Activated T-helper 2 cell treated with anti-CD3 and anti-CD28 coated beads, Interferon-gamma antibody, Interleukin-2, Interleukin-4, amounts not matched to agents 10 μg/mL and 5 μg/mL and 100 μg/mL, durations not matched to agents 14 hours and 24 hours and 36 hours (primary cell): ENCODE results near the gene RUNX3. TPM values are rescaled to one million over a fixed set of nuclear protein-coding genes. Genes with fewer than 3 reads are reported as not detected.
"Not testable (repeated sequence)": the region's sequence is repeated elsewhere in the genome, so short reads cannot be mapped to it uniquely, and the experiment has no call there.

Experiments
- DNase-seq: peaks from one replicate; pipeline ENCODE4 v3.0.0; 2021; ENCODE audit warnings: low spot score
- H3K27ac Mint-ChIP-seq: one replicate; pipeline ENCODE4 v1.8.0; 2021; ENCODE audit warnings: mixed read lengths
- H3K27me3 Mint-ChIP-seq: one replicate; pipeline ENCODE4 v1.8.0; 2021; ENCODE audit warnings: low read depth, mixed read lengths
- H3K36me3 Mint-ChIP-seq: one replicate; pipeline ENCODE4 v1.8.0; 2021; ENCODE audit warnings: low read depth, mixed read lengths
- H3K4me1 Mint-ChIP-seq: one replicate; pipeline ENCODE4 v1.8.0; 2021; ENCODE audit warnings: low read depth, mixed read lengths
- H3K4me3 Mint-ChIP-seq: one replicate; pipeline ENCODE4 v1.8.0; 2021; ENCODE audit warnings: low read depth, mild to moderate bottlenecking, moderate library complexity, mixed read lengths
- H3K9me3 Mint-ChIP-seq: one replicate; pipeline ENCODE4 v1.8.0; 2021; ENCODE audit warnings: mixed read lengths
- intact Hi-C: fragments of 100-400 bp; cut with micrococcal nuclease; formaldehyde crosslinking; loops from one replicate; pipeline ENCODE4 v1.15.1; 2023
- total RNA-seq: library from RNA; stranded (reverse); gene quantifications from 2 replicates; pipeline ENCODE4 v1.2.3, GENCODE V29; 2022

The RUNX3 gene
- 129 and 135 TPM in 2 replicates for total RNA-seq

DNA sequence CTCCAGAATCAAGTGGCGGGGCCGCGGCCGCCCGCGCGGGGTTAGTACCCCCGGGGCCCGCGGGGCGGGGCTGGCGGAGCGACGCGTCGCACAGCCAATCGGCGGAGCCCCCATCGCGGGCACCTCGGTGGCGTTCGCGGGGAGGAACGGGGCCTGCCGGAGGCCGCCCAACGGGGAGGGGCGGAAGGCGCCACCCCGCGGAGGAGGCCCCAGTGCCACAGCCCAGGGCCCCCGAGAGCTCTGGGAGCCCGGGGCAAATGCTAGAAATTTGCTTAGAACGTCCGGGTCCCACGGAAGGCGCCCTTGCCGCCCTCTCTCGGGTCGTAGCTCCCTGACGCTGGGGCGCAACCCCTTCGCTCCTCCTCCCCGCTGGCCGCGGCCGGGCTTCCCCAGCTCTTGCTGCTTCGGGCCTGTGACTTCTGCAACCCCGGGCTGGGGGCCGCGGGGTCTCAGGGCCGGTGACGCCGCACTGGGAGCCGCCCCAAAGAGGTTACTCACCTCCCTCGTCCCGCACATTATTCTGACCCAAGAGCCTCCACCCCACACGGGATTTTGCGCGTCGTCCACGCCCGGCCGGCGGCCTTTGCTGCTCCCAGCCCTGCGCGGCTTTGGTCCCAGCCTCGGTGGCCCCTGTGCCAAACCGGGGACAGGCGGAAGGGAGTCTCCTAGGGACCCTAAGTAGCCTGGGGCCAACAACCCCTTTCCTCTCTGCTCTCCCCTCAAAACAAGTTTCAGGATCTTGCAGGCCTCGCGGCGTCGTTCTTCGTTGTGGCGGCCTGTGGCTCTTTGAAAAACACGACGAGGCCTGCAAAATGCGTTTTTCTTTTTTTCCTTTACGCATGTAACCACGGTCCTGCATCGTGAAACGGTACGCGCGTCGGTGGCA is at the start of gene RUNX3:
RUNX3 (minus strand) TSS at position 17 of the 886 bp plus-strand sequence. CDS start 408 bp downstream, outside the sequence.
- Mint-ChIP-seq H3K4me1 (peaks cover 61% of the 10 kb centered on the region), H3K27ac (peak within 1 kb of the TSS; percentile 67), H3K36me3 (peaks cover 77% of the 10 kb centered on the region), H3K9me3 (no peaks in the 10 kb centered on the region), H3K27me3 (no peaks in the 10 kb centered on the region), H3K4me3 (peak within 1 kb of the TSS; percentile 93)
- peak; percentile 88 for DNase-seq
- intact Hi-C loops = loop anchor here (1.0 kb wide), 2 partner anchors 25 to 36 kb away; no protein-coding TSS in a partner anchor

DNA sequence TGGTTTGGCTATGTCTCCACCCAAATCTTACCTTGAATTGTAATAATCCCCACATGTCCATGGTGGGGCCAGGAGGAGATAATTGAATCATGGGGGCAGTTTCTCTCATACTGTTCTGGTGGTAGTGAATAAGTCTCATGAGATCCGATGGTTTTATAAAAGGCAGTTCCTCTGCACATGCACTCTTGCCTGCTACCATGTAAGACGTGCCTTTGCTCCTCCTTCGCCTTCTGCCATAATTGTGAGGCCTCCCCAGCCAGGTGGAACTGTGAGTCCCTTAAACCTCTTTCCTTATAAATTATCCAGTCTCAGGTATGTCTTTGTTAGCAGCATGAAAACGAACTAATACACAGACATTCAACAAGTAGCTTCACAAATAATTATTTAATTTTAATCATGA is 49.2 kb upstream of the RUNX3 start:
- H3K27me3 Mint-ChIP-seq, intact Hi-C loops, H3K27ac Mint-ChIP-seq, H3K4me3 Mint-ChIP-seq, DNase-seq: not testable (repeated sequence)
- Mint-ChIP-seq H3K36me3 (peaks cover 31% of the 10 kb centered on the region), H3K4me1 (peaks cover 60% of the 10 kb centered on the region), H3K9me3 (peaks cover 34% of the 10 kb centered on the region)

DNA sequence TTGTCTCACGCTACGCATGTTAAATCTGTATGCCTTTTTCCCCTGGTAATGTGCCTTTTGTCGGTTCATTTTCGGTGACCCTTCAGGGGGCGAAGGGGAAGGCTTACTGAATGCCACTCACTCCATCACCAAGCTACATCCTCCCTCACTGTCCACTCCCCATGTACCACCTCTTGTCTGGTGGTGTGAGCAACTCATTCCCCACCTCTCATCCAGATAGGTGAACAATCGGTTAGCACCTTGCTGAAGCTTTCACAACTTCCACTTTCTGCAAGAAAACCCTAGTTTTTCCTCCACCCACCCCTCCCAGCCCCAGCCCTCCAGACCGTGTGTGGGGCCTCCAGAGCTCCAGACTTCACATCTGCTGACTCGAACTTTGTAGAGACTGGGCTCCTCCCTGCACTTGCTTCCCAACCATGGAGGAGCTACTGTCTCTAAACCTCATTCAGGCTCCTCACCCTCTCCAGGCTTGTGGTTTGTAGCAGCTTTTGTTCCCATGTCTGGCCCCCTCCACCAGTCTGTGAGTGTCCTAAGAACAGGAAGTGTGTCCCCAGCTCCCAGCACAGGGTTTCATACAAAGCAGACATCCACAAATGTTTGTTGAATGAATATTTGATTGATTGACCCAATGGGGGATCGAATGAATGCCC is 48.4 kb upstream of the RUNX3 start:
- Mint-ChIP-seq H3K36me3 (peaks cover 35% of the 10 kb centered on the region), H3K4me1 (peaks cover 57% of the 10 kb centered on the region), H3K4me3 (no peak overlapping the region), H3K9me3 (peaks cover 39% of the 10 kb centered on the region), H3K27ac (no peak overlapping the region), H3K27me3 (no peaks in the 10 kb centered on the region)
- no peak for DNase-seq
- intact Hi-C loops = no loop called here

DNA sequence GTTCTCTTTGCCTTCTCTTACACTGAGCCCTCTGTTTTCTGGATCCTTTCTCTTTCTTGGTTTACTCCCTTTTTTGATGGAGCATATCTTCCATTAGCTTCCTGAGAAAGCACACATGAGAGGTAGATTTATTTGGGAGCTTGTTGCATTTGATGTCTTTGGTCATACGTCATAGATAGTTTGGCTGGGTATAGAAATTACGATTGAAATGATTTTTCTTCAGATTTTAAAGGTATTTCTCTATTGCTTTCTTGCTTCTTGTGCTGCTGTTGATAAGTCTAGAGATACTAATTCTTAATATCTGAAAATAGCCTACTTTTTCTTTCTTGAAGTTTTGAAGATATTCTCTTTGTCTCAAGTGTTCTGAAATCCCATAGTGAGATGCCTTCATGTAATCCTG is 45.3 kb upstream of the RUNX3 start:
- Mint-ChIP-seq H3K27me3 (no peaks in the 10 kb centered on the region), H3K4me3 (no peak overlapping the region), H3K9me3 (peaks cover 39% of the 10 kb centered on the region), H3K36me3 (peaks cover 35% of the 10 kb centered on the region), H3K27ac (no peak overlapping the region), H3K4me1 (peaks cover 58% of the 10 kb centered on the region)
- DNase-seq = no peak
- intact Hi-C loops = no loop called here

DNA sequence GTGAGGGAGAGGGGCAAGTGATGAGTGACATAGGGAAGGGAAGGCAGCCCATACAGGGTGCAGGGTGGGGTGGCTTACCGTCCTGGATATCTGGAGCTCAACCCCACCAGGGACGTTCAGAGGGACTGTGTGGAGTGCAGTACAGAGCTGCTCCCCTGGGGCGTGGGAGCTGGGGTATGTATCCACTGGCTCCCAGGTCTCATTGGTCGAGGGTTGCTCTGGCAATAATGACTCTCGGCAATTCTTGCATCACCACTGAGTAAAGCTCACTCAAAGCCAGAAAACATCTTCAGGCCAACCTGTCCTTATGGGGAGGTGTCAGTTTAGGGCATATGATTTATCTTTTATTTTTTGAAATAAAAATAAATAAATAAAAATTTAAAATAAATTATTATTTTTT is 43.2 kb upstream of the RUNX3 start:
- Mint-ChIP-seq H3K9me3 (peaks cover 39% of the 10 kb centered on the region), H3K27me3 (no peaks in the 10 kb centered on the region), H3K27ac (peak overlapping the region; percentile 58), H3K4me1 (peaks cover 53% of the 10 kb centered on the region), H3K4me3 (no peak overlapping the region), H3K36me3 (peaks cover 35% of the 10 kb centered on the region)
- intact Hi-C loops = no loop called here
- DNase-seq = no peak

DNA sequence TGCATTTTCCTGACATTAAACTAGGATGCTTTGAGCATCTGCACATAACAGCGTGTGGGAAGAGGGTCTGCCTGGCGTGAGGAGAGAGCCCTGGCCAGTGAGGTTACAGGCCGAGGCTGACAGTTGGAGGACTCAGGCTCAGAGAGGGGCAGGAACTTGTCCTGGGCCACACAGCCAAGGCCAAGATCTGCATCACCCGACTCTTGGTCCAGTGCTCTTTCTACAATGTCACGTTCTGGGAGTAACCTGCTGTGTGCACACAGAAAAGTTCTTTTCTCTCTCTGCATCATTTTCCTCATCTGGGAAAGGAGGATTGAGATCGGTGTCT is 42.8 kb upstream of the RUNX3 start:
- no peak overlapping the region for H3K4me3 Mint-ChIP-seq
- H3K27ac Mint-ChIP-seq = peak overlapping the region; percentile 58
- H3K4me1 Mint-ChIP-seq = peaks cover 55% of the 10 kb centered on the region

DNA sequence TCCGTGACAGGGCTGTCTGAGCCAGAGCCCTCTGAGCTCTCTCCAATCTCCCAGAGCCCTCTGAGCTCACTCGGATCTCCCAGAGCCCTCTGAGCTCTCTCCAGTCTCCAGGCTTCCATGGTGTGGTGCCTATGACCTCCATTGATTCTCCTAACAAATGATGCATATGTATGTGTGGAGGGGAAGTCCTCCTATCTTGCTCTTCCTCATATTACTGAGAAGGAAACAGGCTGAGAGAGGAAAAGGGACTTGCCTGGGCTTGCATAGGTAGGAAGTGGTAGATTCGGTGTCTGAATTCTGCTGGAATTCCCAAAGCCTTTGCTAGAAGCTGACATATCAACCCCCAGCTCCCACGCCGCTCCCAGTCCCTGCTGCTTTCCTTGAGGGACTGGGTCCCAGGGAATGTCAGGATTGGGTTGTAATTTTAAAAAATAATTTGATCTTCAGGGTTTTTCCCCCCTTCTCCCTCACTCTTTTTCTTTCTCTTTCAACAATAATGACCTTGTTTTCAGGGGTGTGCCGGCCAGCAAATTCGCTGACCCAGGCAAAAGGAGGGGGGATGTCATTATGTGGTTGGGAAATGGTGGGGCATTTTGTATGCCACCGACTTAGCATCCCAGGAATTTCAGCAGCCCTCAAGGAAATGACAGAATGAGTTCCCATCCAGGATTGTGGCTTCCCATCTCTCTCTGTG is 42.3 kb upstream of the RUNX3 start:
- H3K36me3 Mint-ChIP-seq = peaks cover 29% of the 10 kb centered on the region
- H3K27ac Mint-ChIP-seq = no peak overlapping the region
- peaks cover 57% of the 10 kb centered on the region for H3K4me1 Mint-ChIP-seq
- no peak for DNase-seq
- no peaks in the 10 kb centered on the region for H3K27me3 Mint-ChIP-seq
- peaks cover 33% of the 10 kb centered on the region for H3K9me3 Mint-ChIP-seq
- intact Hi-C loops = no loop called here
- H3K4me3 Mint-ChIP-seq = no peak overlapping the region

More for the DNA sequence above, 42.8 kb upstream of the RUNX3 start:
- no peak for DNase-seq
- intact Hi-C loops = no loop called here
- Mint-ChIP-seq H3K36me3 (peaks cover 31% of the 10 kb centered on the region), H3K9me3 (peaks cover 34% of the 10 kb centered on the region), H3K27me3 (no peaks in the 10 kb centered on the region)

DNA sequence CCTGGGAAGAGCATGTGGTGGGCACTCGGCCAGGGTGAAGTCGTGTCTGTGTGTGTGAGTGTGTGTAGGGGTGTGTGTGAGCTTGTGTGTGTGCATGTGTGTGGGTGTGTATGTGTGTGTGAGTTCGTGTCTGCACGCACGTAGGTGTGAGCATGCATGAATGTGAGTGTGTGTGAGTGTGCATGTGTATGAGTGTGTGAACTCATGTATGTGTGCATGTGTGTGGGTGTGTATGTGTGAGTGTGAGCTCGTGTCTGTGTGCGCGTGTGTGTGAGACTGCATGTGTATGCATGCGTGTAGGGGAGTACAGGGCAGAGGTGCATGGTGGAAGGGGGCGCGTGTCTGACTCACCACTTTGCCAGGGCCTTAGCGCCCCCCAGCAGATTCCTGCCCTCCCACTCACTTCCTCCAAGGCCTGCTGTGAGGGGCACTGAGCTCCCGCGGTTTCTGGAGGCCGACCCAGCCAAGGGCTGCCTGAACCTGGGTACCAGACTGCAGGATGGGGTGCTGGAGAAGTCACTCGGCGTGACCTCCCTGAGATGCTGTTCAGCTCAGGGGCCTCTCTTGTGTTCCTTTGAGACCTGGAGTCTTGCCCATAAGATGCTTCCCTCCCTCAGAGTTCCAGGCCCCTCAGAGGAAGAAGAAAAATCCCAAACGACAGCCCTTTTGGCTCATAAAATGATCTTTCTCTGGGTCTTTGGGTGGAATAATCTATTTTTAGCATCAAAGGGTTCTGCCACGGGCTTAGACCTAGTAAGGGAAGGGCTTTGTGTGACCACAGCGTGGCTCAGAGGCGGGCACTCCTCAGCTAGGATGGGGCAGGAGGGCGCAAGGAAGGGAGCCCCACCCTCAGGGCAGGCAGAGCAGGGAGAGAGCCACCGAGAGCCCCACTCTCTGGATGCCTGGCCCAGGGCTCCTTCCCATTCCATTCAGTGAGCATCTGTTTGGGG is 41.1 kb upstream of the RUNX3 start:
- H3K4me3 Mint-ChIP-seq = no peak overlapping the region
- peak overlapping the region; percentile 64 for H3K27ac Mint-ChIP-seq
- H3K36me3 Mint-ChIP-seq = peaks cover 22% of the 10 kb centered on the region
- H3K27me3 Mint-ChIP-seq = no peaks in the 10 kb centered on the region
- DNase-seq = no peak
- intact Hi-C loops = no loop called here
- H3K9me3 Mint-ChIP-seq = peaks cover 24% of the 10 kb centered on the region
- peaks cover 66% of the 10 kb centered on the region for H3K4me1 Mint-ChIP-seq

DNA sequence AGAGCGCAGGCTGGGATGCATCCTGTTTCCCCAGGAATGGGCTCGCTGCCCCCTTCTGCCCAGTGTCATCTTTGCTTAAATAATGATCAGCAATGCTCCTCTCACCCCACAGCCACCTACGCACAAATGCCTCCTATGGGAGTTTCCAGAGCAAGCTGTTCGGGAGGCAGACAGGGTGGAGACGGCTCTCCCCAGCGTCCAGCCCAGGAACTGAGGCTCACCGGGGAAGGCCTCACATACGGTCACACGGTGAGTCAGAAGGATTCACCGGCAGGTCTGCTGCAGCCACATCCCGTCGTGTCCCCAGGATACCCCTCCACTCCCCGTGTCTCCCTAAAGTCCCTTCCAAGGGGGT is 40.3 kb upstream of the RUNX3 start:
- intact Hi-C loops = no loop called here
- H3K36me3 Mint-ChIP-seq = peaks cover 15% of the 10 kb centered on the region
- no peaks in the 10 kb centered on the region for H3K27me3 Mint-ChIP-seq
- peaks cover 74% of the 10 kb centered on the region for H3K4me1 Mint-ChIP-seq
- no peak for DNase-seq
- H3K9me3 Mint-ChIP-seq = peaks cover 16% of the 10 kb centered on the region
- H3K4me3 Mint-ChIP-seq = no peak overlapping the region
- H3K27ac Mint-ChIP-seq = peak overlapping the region; percentile 26

DNA sequence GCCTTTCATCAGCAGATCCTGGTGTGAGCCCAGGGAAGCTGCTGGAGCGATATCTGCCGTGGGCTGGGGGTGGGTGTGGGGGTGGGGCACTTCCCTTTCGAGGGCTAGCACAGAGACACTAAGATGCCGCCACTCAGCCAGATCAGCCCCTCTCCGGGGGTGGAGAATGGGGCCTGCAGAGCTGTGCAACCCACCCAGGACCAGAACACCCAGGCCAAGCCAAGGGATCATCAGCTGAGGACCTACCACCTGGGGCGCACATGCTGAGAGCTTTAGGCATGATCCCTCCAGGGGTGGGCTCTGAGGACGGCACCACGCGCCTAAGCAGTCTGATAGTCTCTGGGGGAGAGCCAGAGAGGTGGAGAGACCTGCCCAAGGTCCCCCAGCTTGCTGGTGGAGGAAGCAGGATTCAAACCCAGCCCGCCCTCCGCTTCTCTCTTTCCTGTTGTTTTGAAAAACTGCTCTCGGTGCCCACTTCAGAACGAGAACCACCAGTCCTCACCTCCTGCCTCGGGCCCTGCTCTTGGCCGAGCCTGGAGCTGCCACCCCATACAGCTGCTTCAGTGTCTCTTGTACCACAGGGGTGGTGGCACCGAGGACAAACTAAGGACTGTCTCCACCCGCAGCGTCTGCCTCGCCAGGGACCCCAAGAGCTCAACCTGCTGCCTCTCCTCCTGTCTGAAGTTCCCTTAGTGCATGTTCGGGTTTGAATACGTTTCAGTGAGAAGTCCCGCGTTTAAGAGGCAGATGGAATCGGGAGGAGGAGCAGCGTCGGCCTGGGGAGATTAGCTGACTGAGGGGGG is 39.7 kb upstream of the RUNX3 start:
- Mint-ChIP-seq H3K4me1 (peaks cover 78% of the 10 kb centered on the region), H3K4me3 (peak overlapping the region; percentile 34), H3K9me3 (peaks cover 10% of the 10 kb centered on the region), H3K36me3 (peaks cover 10% of the 10 kb centered on the region), H3K27ac (peak overlapping the region; percentile 26), H3K27me3 (no peaks in the 10 kb centered on the region)
- intact Hi-C loops = no loop called here
- DNase-seq = no peak

DNA sequence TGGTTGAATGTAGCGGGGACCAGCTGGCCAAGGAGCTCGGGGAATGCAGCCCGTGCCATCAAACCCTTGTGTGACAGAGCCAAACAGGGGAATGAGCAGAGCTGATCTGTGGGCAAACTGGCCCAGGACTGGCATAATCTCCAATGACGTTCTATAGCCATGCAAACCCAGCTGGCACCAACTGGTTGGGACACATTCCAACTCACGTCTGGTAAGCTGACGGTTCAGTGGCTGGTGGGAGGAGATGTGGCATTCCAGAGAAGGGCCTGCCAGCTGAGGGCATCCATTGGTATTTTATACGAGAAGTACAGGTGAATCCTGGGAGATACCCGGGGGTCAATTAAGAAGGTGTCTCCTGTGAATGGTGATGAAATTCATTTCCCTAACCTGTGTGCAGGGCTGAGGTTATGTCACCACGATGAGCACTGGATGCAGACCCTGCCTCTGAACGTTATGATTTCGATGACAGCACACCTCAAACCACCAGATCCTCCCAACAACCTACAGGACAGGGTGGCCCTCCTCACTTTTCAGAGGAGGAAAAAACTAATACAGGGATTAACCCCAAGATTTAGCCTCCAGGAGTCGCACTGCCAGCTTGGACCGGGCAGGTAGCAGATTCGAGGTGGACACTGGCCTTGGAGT is 39.0 kb upstream of the RUNX3 start:
- Mint-ChIP-seq H3K27ac (no peak overlapping the region), H3K9me3 (peaks cover 3% of the 10 kb centered on the region), H3K4me3 (no peak overlapping the region), H3K36me3 (peaks cover 7% of the 10 kb centered on the region), H3K4me1 (peaks cover 72% of the 10 kb centered on the region), H3K27me3 (no peaks in the 10 kb centered on the region)
- no peak for DNase-seq
- intact Hi-C loops = no loop called here
